ENCODE measurements around the gene HSPA2.
"Not testable (repeated sequence)": the region's sequence is repeated elsewhere in the genome, so short reads cannot be mapped to it uniquely, and the experiment has no call there.

Gene HSPA2

GRCh38 chr14:64515053-64515452 lies 25.5 kb upstream of the HSPA2 start:
- no peak for DNase-seq

- no peak for DNase-seq
Measured at GRCh38 chr14:64516969-64517368, 23.6 kb upstream of the HSPA2 start.

- not testable (repeated sequence) for DNase-seq
Measured at GRCh38 chr14:64517667-64518066, 22.9 kb upstream of the HSPA2 start.

- DNase-seq: no peak
Measured at GRCh38 chr14:64518229-64518628, 22.3 kb upstream of the HSPA2 start.

GRCh38 chr14:64520699-64521098 lies 19.8 kb upstream of the HSPA2 start:
- no peak for DNase-seq

- DNase-seq: no peak
Measured at GRCh38 chr14:64522591-64523355, 17.8 kb upstream of the HSPA2 start.

- no peak for DNase-seq
Measured at GRCh38 chr14:64525354-64525753, 15.2 kb upstream of the HSPA2 start.

- DNase-seq: no peak
Measured at GRCh38 chr14:64531567-64531966, 9.0 kb upstream of the HSPA2 start.

GRCh38 chr14:64536488-64537245 lies 3.9 kb upstream of the HSPA2 start:
- no peak for DNase-seq

- no peak for DNase-seq
Measured at GRCh38 chr14:64541261-64541971, 875 bp downstream of the HSPA2 start.

GRCh38 chr14:64541972-64542835 lies 1.7 kb downstream of the HSPA2 start:
- no peak for DNase-seq

GRCh38 chr14:64542836-64543201 lies 2.3 kb downstream of the HSPA2 start:
- no peak for DNase-seq

- DNase-seq: no peak
Measured at GRCh38 chr14:64544607-64545312, 4.2 kb downstream of the HSPA2 start.

GRCh38 chr14:64549016-64549415 lies 8.5 kb downstream of the HSPA2 start:
- DNase-seq: no peak

- DNase-seq: no peak
Measured at GRCh38 chr14:64549791-64550620, 9.5 kb downstream of the HSPA2 start, which contains the start of gene PPP1R36. PPP1R36 (plus strand) TSS chr14:64549961; CDS start chr14:64549998, 37 bp downstream.

- DNase-seq: no peak
Measured at GRCh38 chr14:64550621-64551333, 10.2 kb downstream of the HSPA2 start.

GRCh38 chr14:64554556-64554955 lies 14.0 kb downstream of the HSPA2 start:
- no peak for DNase-seq

GRCh38 chr14:64556526-64556925 lies 16.0 kb downstream of the HSPA2 start:
- no peak for DNase-seq

GRCh38 chr14:64558216-64558615 lies 17.7 kb downstream of the HSPA2 start:
- not testable (repeated sequence) for DNase-seq

- DNase-seq: no peak
Measured at GRCh38 chr14:64561631-64562030, 21.1 kb downstream of the HSPA2 start.

Measured in T1000 (cell line).